Tibial nerve (tissue), 4 donors: ENCODE measurements around the gene ANO1.

Experiments used
- EP300 ChIP-seq, 2 donors: sonication (generic); formaldehyde crosslinking; IDR thresholded peaks; one replicate each; pipeline ENCODE4 v1.6.1; 2017; ENCODE audit warnings: antibody characterized with exemption in 2 of 2, mild to moderate bottlenecking in 1 of 2
- POLR2A ChIP-seq, 2 donors: fragments of 450-650 bp; IDR thresholded peaks; one replicate each; pipeline ENCODE4 v1.6.1; 2017; ENCODE audit warnings: antibody characterized with exemption in 2 of 2, mild to moderate bottlenecking in 2 of 2, moderate library complexity in 2 of 2
- TF ChIP-seq, protein P1 (sequence below), 5 experiments: fragments of 200-600 bp in 3 of 5; fragments of 450-650 bp in 2 of 5; sonication (generic) in 3 of 5; IDR thresholded peaks; one replicate each; pipeline ENCODE4 v1.5.1; 2016 to 2019; ENCODE audit warnings: antibody characterized with exemption in 5 of 5, mild to moderate bottlenecking in 3 of 5, moderate library complexity in 2 of 5

DNA sequence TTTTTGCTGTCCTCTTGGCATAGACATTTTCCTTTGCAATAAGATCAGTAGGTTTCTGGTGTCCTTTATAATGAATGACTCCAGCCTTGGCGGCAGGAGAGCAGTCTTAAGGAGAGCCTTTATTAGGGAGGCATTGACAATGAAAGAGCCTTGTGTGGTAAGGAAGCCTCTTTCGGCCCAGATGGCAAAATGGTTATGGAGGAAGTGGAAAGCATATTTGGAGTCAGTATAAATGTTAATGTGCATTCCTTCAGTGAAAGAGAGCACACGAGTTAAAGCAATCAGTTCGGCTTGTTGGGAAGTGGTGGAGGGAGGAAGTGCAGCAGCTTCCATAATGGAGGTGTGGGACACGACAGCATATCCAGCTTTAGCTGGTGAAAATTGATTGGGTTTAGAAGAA lies 18.1 kb upstream of the ANO1 start:
- TF ChIP-seq EP300 (IDR thresholded peaks at IDR 0.05) (no peak), POLR2A (IDR thresholded peaks at IDR 0.05) (no peak)
- TF ChIP-seq, protein P1, sequence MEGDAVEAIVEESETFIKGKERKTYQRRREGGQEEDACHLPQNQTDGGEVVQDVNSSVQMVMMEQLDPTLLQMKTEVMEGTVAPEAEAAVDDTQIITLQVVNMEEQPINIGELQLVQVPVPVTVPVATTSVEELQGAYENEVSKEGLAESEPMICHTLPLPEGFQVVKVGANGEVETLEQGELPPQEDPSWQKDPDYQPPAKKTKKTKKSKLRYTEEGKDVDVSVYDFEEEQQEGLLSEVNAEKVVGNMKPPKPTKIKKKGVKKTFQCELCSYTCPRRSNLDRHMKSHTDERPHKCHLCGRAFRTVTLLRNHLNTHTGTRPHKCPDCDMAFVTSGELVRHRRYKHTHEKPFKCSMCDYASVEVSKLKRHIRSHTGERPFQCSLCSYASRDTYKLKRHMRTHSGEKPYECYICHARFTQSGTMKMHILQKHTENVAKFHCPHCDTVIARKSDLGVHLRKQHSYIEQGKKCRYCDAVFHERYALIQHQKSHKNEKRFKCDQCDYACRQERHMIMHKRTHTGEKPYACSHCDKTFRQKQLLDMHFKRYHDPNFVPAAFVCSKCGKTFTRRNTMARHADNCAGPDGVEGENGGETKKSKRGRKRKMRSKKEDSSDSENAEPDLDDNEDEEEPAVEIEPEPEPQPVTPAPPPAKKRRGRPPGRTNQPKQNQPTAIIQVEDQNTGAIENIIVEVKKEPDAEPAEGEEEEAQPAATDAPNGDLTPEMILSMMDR (IDR thresholded peaks at IDR 0.05): no peak
